Central memory CD8-positive, alpha-beta T cell (primary cell): ENCODE results near the gene KCNN3.
A peak's percentile ranks its signal among the peaks of the same experiment; 100 is the strongest.

Experiments
- ATAC-seq: fragments of 150-1000 bp; cut with Tn5 transposase; replicated peaks from 2 replicates; pipeline ENCODE4 v1.10.0; 2022; ENCODE audit warnings: mild to moderate bottlenecking, moderate FRiP score, moderate number of reproducible peaks; ENCODE audit not compliant: poor library complexity, severe bottlenecking; ENCODE audit errors: extremely low read depth
- DNase-seq, 2 donors: peaks; one replicate each; pipeline ENCODE4 v3.0.0; 2021; ENCODE audit warnings: low spot score in 2 of 2
- H3K27ac Mint-ChIP-seq: one replicate; pipeline ENCODE4 v1.8.0; 2022; ENCODE audit warnings: low read depth, mild to moderate bottlenecking, moderate library complexity, mixed read lengths
- H3K27me3 Mint-ChIP-seq: one replicate; pipeline ENCODE4 v1.8.0; 2022; ENCODE audit warnings: mixed read lengths
- H3K36me3 Mint-ChIP-seq: one replicate; pipeline ENCODE4 v1.8.0; 2022; ENCODE audit warnings: mild to moderate bottlenecking, moderate library complexity, mixed read lengths; ENCODE audit not compliant: insufficient read depth
- H3K4me1 Mint-ChIP-seq: one replicate; pipeline ENCODE4 v1.8.0; 2022; ENCODE audit warnings: mixed read lengths
- H3K4me3 Mint-ChIP-seq: one replicate; pipeline ENCODE4 v1.8.0; 2022; ENCODE audit warnings: mild to moderate bottlenecking, moderate library complexity, mixed read lengths
- H3K9me3 Mint-ChIP-seq: one replicate; pipeline ENCODE4 v1.8.0; 2022; ENCODE audit warnings: mixed read lengths

The KCNN3 gene

GRCh38 chr1:154730259-154730658, 139.8 kb downstream of the KCNN3 start:
- H3K27ac Mint-ChIP-seq, result no peak overlapping the region
- no peak for DNase-seq
- H3K36me3 Mint-ChIP-seq, result peaks cover 5% of the 10 kb centered on the region
- no peaks in the 10 kb centered on the region for H3K4me1 Mint-ChIP-seq
- peaks cover 53% of the 10 kb centered on the region for H3K27me3 Mint-ChIP-seq
- H3K9me3 Mint-ChIP-seq, result no peaks in the 10 kb centered on the region
- H3K4me3 Mint-ChIP-seq, result no peak overlapping the region
- no peak for ATAC-seq

- Mint-ChIP-seq H3K4me3 (no peak overlapping the region), H3K4me1 (no peaks in the 10 kb centered on the region), H3K27ac (no peak overlapping the region), H3K9me3 (no peaks in the 10 kb centered on the region), H3K36me3 (peaks cover 5% of the 10 kb centered on the region), H3K27me3 (peaks cover 46% of the 10 kb centered on the region)
- ATAC-seq (no peak), DNase-seq (no peak)
Observed at GRCh38 chr1:154729577-154729976, 140.5 kb downstream of the KCNN3 start.

- ATAC-seq (no peak), DNase-seq (no peak)
- Mint-ChIP-seq H3K27ac (no peak overlapping the region), H3K36me3 (peaks cover 5% of the 10 kb centered on the region), H3K4me1 (no peaks in the 10 kb centered on the region), H3K9me3 (no peaks in the 10 kb centered on the region), H3K27me3 (peaks cover 41% of the 10 kb centered on the region), H3K4me3 (no peak overlapping the region)
Observed at GRCh38 chr1:154729031-154729442, 141.0 kb downstream of the KCNN3 start.

GRCh38 chr1:154726896-154727753, 143.0 kb downstream of the KCNN3 start:
- ATAC-seq, result no peak
- DNase-seq, result no peak
- H3K36me3 Mint-ChIP-seq, result peaks cover 5% of the 10 kb centered on the region
- H3K4me1 Mint-ChIP-seq, result no peaks in the 10 kb centered on the region
- H3K9me3 Mint-ChIP-seq, result no peaks in the 10 kb centered on the region
- no peak overlapping the region for H3K27ac Mint-ChIP-seq
- H3K27me3 Mint-ChIP-seq, result peaks cover 29% of the 10 kb centered on the region
- no peak overlapping the region for H3K4me3 Mint-ChIP-seq

- Mint-ChIP-seq H3K4me3 (no peak overlapping the region), H3K27ac (no peak overlapping the region), H3K4me1 (no peaks in the 10 kb centered on the region), H3K36me3 (peaks cover 5% of the 10 kb centered on the region), H3K27me3 (peaks cover 23% of the 10 kb centered on the region), H3K9me3 (no peaks in the 10 kb centered on the region)
- ATAC-seq, result no peak
- no peak for DNase-seq
Observed at GRCh38 chr1:154726443-154726842, 143.6 kb downstream of the KCNN3 start.

GRCh38 chr1:154725865-154726264, 144.2 kb downstream of the KCNN3 start:
- peaks cover 5% of the 10 kb centered on the region for H3K36me3 Mint-ChIP-seq
- no peak for ATAC-seq
- peaks cover 23% of the 10 kb centered on the region for H3K27me3 Mint-ChIP-seq
- no peaks in the 10 kb centered on the region for H3K9me3 Mint-ChIP-seq
- no peak for DNase-seq
- no peak overlapping the region for H3K27ac Mint-ChIP-seq
- H3K4me3 Mint-ChIP-seq, result no peak overlapping the region
- H3K4me1 Mint-ChIP-seq, result no peaks in the 10 kb centered on the region

- Mint-ChIP-seq H3K27ac (no peak overlapping the region), H3K27me3 (no peaks in the 10 kb centered on the region), H3K4me1 (peaks cover 21% of the 10 kb centered on the region), H3K9me3 (no peaks in the 10 kb centered on the region), H3K36me3 (no peaks in the 10 kb centered on the region), H3K4me3 (no peak overlapping the region)
- no peak for ATAC-seq
- no peak for DNase-seq
Observed at GRCh38 chr1:154720328-154721297, 149.5 kb downstream of the KCNN3 start.

GRCh38 chr1:154719586-154720327, 150.3 kb downstream of the KCNN3 start:
- Mint-ChIP-seq H3K36me3 (no peaks in the 10 kb centered on the region), H3K4me1 (peaks cover 26% of the 10 kb centered on the region), H3K9me3 (no peaks in the 10 kb centered on the region), H3K4me3 (no peak overlapping the region), H3K27ac (peak overlapping the region; percentile 80), H3K27me3 (no peaks in the 10 kb centered on the region)
- DNase-seq (no peak), ATAC-seq (no peak)

GRCh38 chr1:154718566-154718965, 151.5 kb downstream of the KCNN3 start:
- H3K27ac Mint-ChIP-seq, result no peak overlapping the region
- H3K27me3 Mint-ChIP-seq, result no peaks in the 10 kb centered on the region
- H3K4me3 Mint-ChIP-seq, result no peak overlapping the region
- DNase-seq (no peak), ATAC-seq (no peak)
- H3K36me3 Mint-ChIP-seq, result no peaks in the 10 kb centered on the region
- no peaks in the 10 kb centered on the region for H3K9me3 Mint-ChIP-seq
- peaks cover 26% of the 10 kb centered on the region for H3K4me1 Mint-ChIP-seq

- H3K9me3 Mint-ChIP-seq, result no peaks in the 10 kb centered on the region
- ATAC-seq, result no peak
- peaks cover 26% of the 10 kb centered on the region for H3K4me1 Mint-ChIP-seq
- H3K36me3 Mint-ChIP-seq, result no peaks in the 10 kb centered on the region
- H3K27ac Mint-ChIP-seq, result peak overlapping the region; percentile 80
- no peaks in the 10 kb centered on the region for H3K27me3 Mint-ChIP-seq
- DNase-seq, result no peak
- H3K4me3 Mint-ChIP-seq, result no peak overlapping the region
Observed at GRCh38 chr1:154717528-154717924, 152.6 kb downstream of the KCNN3 start.

GRCh38 chr1:154716614-154717527, 153.2 kb downstream of the KCNN3 start:
- no peak overlapping the region for H3K4me3 Mint-ChIP-seq

More at GRCh38 chr1:154716614-154717527, 153.2 kb downstream of the KCNN3 start:
- Mint-ChIP-seq H3K36me3 (no peaks in the 10 kb centered on the region), H3K27ac (peak overlapping the region; percentile 80), H3K4me1 (peaks cover 26% of the 10 kb centered on the region), H3K9me3 (no peaks in the 10 kb centered on the region), H3K27me3 (no peaks in the 10 kb centered on the region)
- ATAC-seq (no peak), DNase-seq (no peak)
